Measurements from ENCODE around the gene GPATCH8. TPM values are rescaled to one million over a fixed set of nuclear protein-coding genes. Genes with fewer than 3 reads are reported as not detected.

The GPATCH8 gene
- total RNA-seq, 3 donors from 2014 or later (not counting 1 experiment from before 2014, with no cell fraction given) = 104 to 111 (median 109) TPM

DNA sequence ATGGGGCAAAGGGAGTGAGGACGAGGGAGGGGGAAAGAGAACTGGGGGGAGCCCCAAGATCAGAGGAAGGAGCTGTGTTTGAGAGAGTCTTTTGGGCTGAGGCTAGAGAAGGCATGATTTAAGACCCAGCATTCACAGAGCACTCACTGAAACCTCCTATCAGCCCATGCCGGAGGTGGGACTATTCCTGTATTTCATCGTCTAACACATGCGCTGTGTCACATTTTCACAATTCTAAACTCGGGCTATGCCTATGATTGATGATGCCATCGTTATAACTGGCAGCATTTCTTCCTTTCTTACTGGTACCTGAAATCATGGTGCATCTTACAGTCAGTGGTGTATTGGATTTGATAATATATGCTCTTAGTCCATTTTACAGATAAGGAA, 143.1 kb downstream of the GPATCH8 start:
- H3K36me3 ChIP-seq (ENCODE audit: control insufficient read depth, insufficient read depth, low read length) = no peaks in the 10 kb centered on the region
- no peak for ATAC-seq
- peaks cover 10% of the 10 kb centered on the region for H3K27me3 ChIP-seq (ENCODE audit: control insufficient read depth, insufficient read depth, low read length)
- peaks cover 13 to 23% of the 10 kb centered on the region in 2 donors for H3K27me3 Mint-ChIP-seq (ENCODE audit: low read depth in 2 of 2)
- H3K4me3 Mint-ChIP-seq = no peak overlapping the region
- no peak overlapping the region for H3K27ac ChIP-seq (ENCODE audit: low read length)
- H3K9me3 Mint-ChIP-seq = no peaks in the 10 kb centered on the region
- H3K27ac Mint-ChIP-seq = no peak overlapping the region
- 64% methylated on average over 6 of the region's 6 CpGs for WGBS (ENCODE audit: insufficient coverage)
- peaks cover 13% of the 10 kb centered on the region for H3K4me1 ChIP-seq (ENCODE audit: control insufficient read depth, insufficient read depth, low read length)
- TF ChIP-seq, protein P1, sequence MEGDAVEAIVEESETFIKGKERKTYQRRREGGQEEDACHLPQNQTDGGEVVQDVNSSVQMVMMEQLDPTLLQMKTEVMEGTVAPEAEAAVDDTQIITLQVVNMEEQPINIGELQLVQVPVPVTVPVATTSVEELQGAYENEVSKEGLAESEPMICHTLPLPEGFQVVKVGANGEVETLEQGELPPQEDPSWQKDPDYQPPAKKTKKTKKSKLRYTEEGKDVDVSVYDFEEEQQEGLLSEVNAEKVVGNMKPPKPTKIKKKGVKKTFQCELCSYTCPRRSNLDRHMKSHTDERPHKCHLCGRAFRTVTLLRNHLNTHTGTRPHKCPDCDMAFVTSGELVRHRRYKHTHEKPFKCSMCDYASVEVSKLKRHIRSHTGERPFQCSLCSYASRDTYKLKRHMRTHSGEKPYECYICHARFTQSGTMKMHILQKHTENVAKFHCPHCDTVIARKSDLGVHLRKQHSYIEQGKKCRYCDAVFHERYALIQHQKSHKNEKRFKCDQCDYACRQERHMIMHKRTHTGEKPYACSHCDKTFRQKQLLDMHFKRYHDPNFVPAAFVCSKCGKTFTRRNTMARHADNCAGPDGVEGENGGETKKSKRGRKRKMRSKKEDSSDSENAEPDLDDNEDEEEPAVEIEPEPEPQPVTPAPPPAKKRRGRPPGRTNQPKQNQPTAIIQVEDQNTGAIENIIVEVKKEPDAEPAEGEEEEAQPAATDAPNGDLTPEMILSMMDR (IDR thresholded peaks at IDR 0.05) = no peak
- H3K4me1 Mint-ChIP-seq = no peaks in the 10 kb centered on the region
- DNase-seq = no peak
- H3K4me3 ChIP-seq (ENCODE audit: low read length) = no peak overlapping the region
- H3K9me3 ChIP-seq (ENCODE audit: control insufficient read depth, insufficient read depth, low read length) = no peaks in the 10 kb centered on the region
- intact Hi-C loops (cut with micrococcal nuclease) = no loop called here
- no peaks in the 10 kb centered on the region for H3K36me3 Mint-ChIP-seq

DNA sequence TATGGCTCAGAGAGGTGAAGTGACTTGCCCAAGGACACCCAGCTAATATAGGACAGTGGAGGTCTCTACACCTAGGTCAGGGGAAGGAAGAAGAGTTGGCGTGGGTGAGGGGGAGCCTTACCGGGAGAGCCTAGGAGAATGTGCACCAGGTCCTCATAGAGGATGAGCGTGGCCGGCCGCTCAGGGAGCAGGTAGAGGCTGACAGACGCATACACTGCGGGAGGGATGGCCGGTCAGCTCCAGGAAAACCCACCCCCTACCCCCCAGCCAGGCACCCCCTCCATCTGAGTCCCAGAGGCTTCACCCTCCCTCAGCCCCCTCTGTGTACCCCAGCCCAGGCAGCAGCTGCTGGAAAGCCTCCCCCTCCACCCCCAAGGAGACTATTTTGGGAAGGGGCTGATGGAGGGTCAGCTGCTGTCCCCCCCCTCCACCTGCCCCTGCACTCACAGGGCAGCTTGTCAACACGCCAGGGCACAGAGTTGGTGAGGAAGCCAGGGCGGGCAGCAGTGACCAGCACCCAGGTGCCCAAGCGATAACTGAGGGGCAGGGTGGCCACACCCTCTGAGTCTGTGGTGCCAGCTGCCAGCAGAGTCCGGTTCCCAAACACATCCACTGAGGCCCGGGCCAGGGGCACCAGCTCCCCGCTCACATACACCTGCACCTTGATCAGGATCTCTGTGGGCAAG, 143.6 kb downstream of the GPATCH8 start:
- intact Hi-C loops (cut with micrococcal nuclease) = no loop called here
- H3K27ac Mint-ChIP-seq = no peak overlapping the region

DNA sequence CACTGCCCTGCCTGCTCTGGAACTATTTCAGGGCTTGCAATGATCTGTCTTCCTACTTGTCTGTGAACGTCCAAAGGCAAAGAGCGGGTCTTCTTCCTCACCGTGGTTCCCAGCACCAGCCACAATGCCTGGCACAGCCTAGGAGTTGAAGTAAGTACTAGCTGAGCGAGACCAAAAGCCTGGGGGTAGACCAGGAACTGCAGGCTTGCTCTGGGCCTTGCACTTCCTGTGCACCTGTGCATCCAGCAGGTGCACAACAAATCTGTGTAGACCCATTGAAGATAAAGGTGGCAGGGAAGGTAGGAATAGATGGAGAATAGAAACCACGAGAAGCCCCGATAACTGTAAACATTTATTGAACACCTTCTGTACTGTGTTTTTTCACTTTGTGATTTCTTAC, 144.2 kb downstream of the GPATCH8 start:
- ATAC-seq (no peak), DNase-seq (peak in 1 of 2 donors; percentile 19)
- H3K36me3 ChIP-seq (ENCODE audit: control insufficient read depth, insufficient read depth, low read length) = no peaks in the 10 kb centered on the region
- intact Hi-C loops (cut with micrococcal nuclease) = no loop called here
- H3K27me3 ChIP-seq (ENCODE audit: control insufficient read depth, insufficient read depth, low read length) = peaks cover 10% of the 10 kb centered on the region
- H3K4me3 ChIP-seq (ENCODE audit: low read length) = no peak overlapping the region
- TF ChIP-seq, protein P1 (IDR thresholded peaks at IDR 0.05) = no peak
- H3K4me3 Mint-ChIP-seq = no peak overlapping the region
- no peaks in the 10 kb centered on the region for H3K4me1 Mint-ChIP-seq
- H3K27me3 Mint-ChIP-seq (ENCODE audit: low read depth in 2 of 2) = peaks cover 8 to 18% of the 10 kb centered on the region in 2 donors
- no peak overlapping the region for H3K27ac ChIP-seq (ENCODE audit: low read length)
- no peak overlapping the region for H3K27ac Mint-ChIP-seq
- 57% methylated on average over 6 of the region's 6 CpGs for WGBS (ENCODE audit: insufficient coverage)
- no peaks in the 10 kb centered on the region for H3K9me3 Mint-ChIP-seq
- no peaks in the 10 kb centered on the region for H3K9me3 ChIP-seq (ENCODE audit: control insufficient read depth, insufficient read depth, low read length)
- H3K4me1 ChIP-seq (ENCODE audit: control insufficient read depth, insufficient read depth, low read length) = peaks cover 13% of the 10 kb centered on the region
- H3K36me3 Mint-ChIP-seq = no peaks in the 10 kb centered on the region

More for the DNA sequence above, 143.6 kb downstream of the GPATCH8 start:
- Mint-ChIP-seq H3K27me3 (ENCODE audit: low read depth in 2 of 2) (peaks cover 8 to 18% of the 10 kb centered on the region in 2 donors), H3K9me3 (no peaks in the 10 kb centered on the region), H3K4me3 (no peak overlapping the region), H3K4me1 (no peaks in the 10 kb centered on the region), H3K36me3 (no peaks in the 10 kb centered on the region)
- WGBS (ENCODE audit: insufficient coverage) = 85% methylated on average over 14 of the region's 14 CpGs
- DNase-seq (no peak), ATAC-seq (no peak)
- no peaks in the 10 kb centered on the region for H3K36me3 ChIP-seq (ENCODE audit: control insufficient read depth, insufficient read depth, low read length)
- no peaks in the 10 kb centered on the region for H3K9me3 ChIP-seq (ENCODE audit: control insufficient read depth, insufficient read depth, low read length)
- TF ChIP-seq, protein P1 (IDR thresholded peaks at IDR 0.05) = no peak
- H3K4me1 ChIP-seq (ENCODE audit: control insufficient read depth, insufficient read depth, low read length) = peaks cover 13% of the 10 kb centered on the region
- no peak overlapping the region for H3K27ac ChIP-seq (ENCODE audit: low read length)
- peaks cover 10% of the 10 kb centered on the region for H3K27me3 ChIP-seq (ENCODE audit: control insufficient read depth, insufficient read depth, low read length)
- no peak overlapping the region for H3K4me3 ChIP-seq (ENCODE audit: low read length)

GRCh38 chr17:44358066-44358465, 145.1 kb downstream of the GPATCH8 start:
- intact Hi-C loops (cut with micrococcal nuclease) = no loop called here
- Mint-ChIP-seq H3K9me3 (no peaks in the 10 kb centered on the region), H3K27ac (no peak overlapping the region), H3K4me1 (no peaks in the 10 kb centered on the region), H3K27me3 (ENCODE audit: low read depth in 2 of 2) (peaks cover 8 to 18% of the 10 kb centered on the region in 2 donors), H3K36me3 (no peaks in the 10 kb centered on the region), H3K4me3 (no peak overlapping the region)
- TF ChIP-seq, protein P1 (IDR thresholded peaks at IDR 0.05) = no peak
- 96% methylated on average over 9 of the region's 9 CpGs for WGBS (ENCODE audit: insufficient coverage)
- no peak for ATAC-seq
- no peak for DNase-seq
- Histone ChIP-seq H3K36me3 (ENCODE audit: control insufficient read depth, insufficient read depth, low read length) (no peaks in the 10 kb centered on the region), H3K27me3 (ENCODE audit: control insufficient read depth, insufficient read depth, low read length) (peaks cover 10% of the 10 kb centered on the region), H3K9me3 (ENCODE audit: control insufficient read depth, insufficient read depth, low read length) (no peaks in the 10 kb centered on the region), H3K4me3 (ENCODE audit: low read length) (no peak overlapping the region), H3K4me1 (ENCODE audit: control insufficient read depth, insufficient read depth, low read length) (peaks cover 11% of the 10 kb centered on the region), H3K27ac (ENCODE audit: low read length) (no peak overlapping the region)

Measured in natural killer cell (primary cell).